SK-N-SH treated with all-trans-retinoic acid at 6 μM for 48 hours (cell line): Measurements from ENCODE around the gene MACROD1.

Experiments used
- ATAC-seq: fragments of 200-7000 bp; cut with Tn5 transposase; 3 replicates; pipeline ENCODE4 v1.9.1; 2020; ENCODE audit warnings: mild to moderate bottlenecking, moderate library complexity
- ARNTL ChIP-seq: fragments of 450-650 bp; formaldehyde crosslinking; IDR thresholded peaks from 2 replicates; pipeline ENCODE4 v1.5.0; 2020; ENCODE audit warnings: low read depth, mild to moderate bottlenecking, moderate library complexity, borderline replicate concordance
- BACH2 ChIP-seq: fragments of 250-450 bp; sonication (Bioruptor Pico); IDR thresholded peaks from 2 replicates; pipeline ENCODE4 v1.9.0; 2021; ENCODE audit warnings: mild to moderate bottlenecking, borderline replicate concordance
- CSDC2 ChIP-seq: fragments of 250-450 bp; sonication (Bioruptor Pico); IDR thresholded peaks from 2 replicates; pipeline ENCODE4 v1.5.0; 2020; ENCODE audit warnings: mild to moderate bottlenecking, moderate library complexity
- ESRRG ChIP-seq: fragments of 250-450 bp; sonication (Bioruptor Pico); IDR thresholded peaks from 2 replicates; pipeline ENCODE4 v1.6.1; 2021; ENCODE audit warnings: mild to moderate bottlenecking
- GLIS3 ChIP-seq: fragments of 250-450 bp; sonication (Bioruptor Pico); IDR thresholded peaks from 2 replicates; pipeline ENCODE4 v1.5.0; 2020; ENCODE audit warnings: mild to moderate bottlenecking, moderate library complexity
- OSR1 ChIP-seq: fragments of 250-450 bp; sonication (Bioruptor Pico); IDR thresholded peaks from 2 replicates; pipeline ENCODE4 v1.8.0; 2022; ENCODE audit warnings: moderate library complexity, mild to moderate bottlenecking, inconsistent platforms
- RARB ChIP-seq: fragments of 250-450 bp; sonication (Bioruptor Pico); IDR thresholded peaks from 2 replicates; pipeline ENCODE4 v1.8.0; 2021; ENCODE audit warnings: mild to moderate bottlenecking, moderate library complexity
- SNAI2 ChIP-seq: fragments of 250-450 bp; sonication (Bioruptor Pico); IDR thresholded peaks from 2 replicates; pipeline ENCODE4 v1.5.0; 2020; ENCODE audit warnings: mild to moderate bottlenecking, moderate library complexity
- TOX ChIP-seq: fragments of 250-450 bp; sonication (Bioruptor Pico); IDR thresholded peaks from 2 replicates; pipeline ENCODE4 v1.8.0; 2021; ENCODE audit warnings: mild to moderate bottlenecking, moderate library complexity, borderline replicate concordance
- ZC3H10 ChIP-seq: fragments of 250-450 bp; sonication (Bioruptor Pico); IDR thresholded peaks from 2 replicates; pipeline ENCODE4 v1.5.1; 2021; ENCODE audit warnings: mild to moderate bottlenecking, moderate library complexity
- ZFP3 ChIP-seq: fragments of 250-450 bp; sonication (Bioruptor Pico); IDR thresholded peaks from 2 replicates; pipeline ENCODE4 v1.5.0; 2020; ENCODE audit warnings: mild to moderate bottlenecking, moderate library complexity
- ZFP30 ChIP-seq: fragments of 450-650 bp; formaldehyde crosslinking; IDR thresholded peaks from 2 replicates; pipeline ENCODE4 v1.5.0; 2022; ENCODE audit warnings: mild to moderate bottlenecking, moderate library complexity
- ZNF565 ChIP-seq: fragments of 450-650 bp; formaldehyde crosslinking; conservative IDR thresholded peaks from 2 replicates; pipeline ENCODE4 v1.5.0; 2020; ENCODE audit warnings: low read depth, mild to moderate bottlenecking, moderate library complexity
- ZNF70 ChIP-seq: fragments of 450-650 bp; formaldehyde crosslinking; IDR thresholded peaks from 2 replicates; pipeline ENCODE4 v1.5.0; 2020; ENCODE audit warnings: mild to moderate bottlenecking, moderate library complexity
- ZNF8 ChIP-seq: fragments of 450-650 bp; formaldehyde crosslinking; IDR thresholded peaks from 2 replicates; pipeline ENCODE4 v1.5.0; 2020; ENCODE audit warnings: mild to moderate bottlenecking, moderate library complexity
- TF ChIP-seq, protein P1 (sequence below): fragments of 250-450 bp; sonication (Bioruptor Pico); IDR thresholded peaks from 2 replicates; pipeline ENCODE4 v1.8.0; 2021; ENCODE audit warnings: low read depth, mild to moderate bottlenecking, moderate library complexity, borderline replicate concordance
- TF ChIP-seq, protein P2 (sequence below): fragments of 250-450 bp; sonication (Bioruptor Pico); IDR thresholded peaks from 2 replicates; pipeline ENCODE4 v1.5.1; 2020; ENCODE audit warnings: low read depth, mild to moderate bottlenecking, moderate library complexity
- TF ChIP-seq, protein P3 (sequence below): fragments of 250-450 bp; sonication (Bioruptor Pico); IDR thresholded peaks from 2 replicates; pipeline ENCODE4 v1.8.0; 2020; ENCODE audit warnings: mild to moderate bottlenecking, moderate library complexity, borderline replicate concordance
- TF ChIP-seq, protein P4 (sequence below): fragments of 250-450 bp; sonication (Bioruptor Pico); IDR thresholded peaks from 2 replicates; pipeline ENCODE4 v1.5.1; 2021; ENCODE audit warnings: mild to moderate bottlenecking, moderate library complexity

MACROD1 gene

DNA sequence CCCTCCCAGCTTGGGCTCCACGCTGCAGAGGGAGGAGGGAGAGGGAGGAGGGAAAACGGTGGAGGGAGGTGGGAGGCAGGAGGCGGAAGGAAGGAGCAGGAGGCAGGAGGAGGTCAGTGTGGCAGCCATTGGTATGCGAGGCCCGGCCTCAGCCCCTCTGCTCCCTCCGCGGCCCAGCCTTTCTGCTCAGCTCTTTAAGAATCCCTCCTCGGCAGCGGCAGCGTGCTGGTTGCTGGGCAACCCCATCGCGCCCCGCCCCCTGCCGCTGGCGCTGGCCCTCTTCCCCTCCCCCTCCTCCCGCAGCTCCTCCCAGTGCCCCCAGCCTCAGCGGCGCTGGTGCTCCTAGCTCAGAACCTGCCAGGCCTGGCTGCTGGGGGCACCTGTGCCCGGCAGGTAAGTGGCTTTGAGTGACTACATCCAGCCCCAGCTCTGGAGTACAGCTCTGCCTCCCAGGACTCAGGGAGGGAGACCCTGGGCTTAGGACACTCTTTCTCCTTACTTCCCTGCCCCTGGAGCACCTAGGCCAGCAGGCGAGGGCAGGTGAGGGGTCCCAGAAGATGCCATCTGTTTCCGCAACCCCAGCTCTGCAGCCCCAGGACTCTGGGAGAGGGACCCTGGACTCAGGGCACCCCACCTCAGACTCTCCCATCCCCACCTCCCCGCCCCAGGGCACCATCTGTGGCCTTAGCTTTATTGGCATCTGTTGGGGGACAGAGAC is 137.4 kb downstream of the MACROD1 start (continued):
- TF ChIP-seq TOX (CRISPR knock-in tag), result no peak
- TF ChIP-seq, protein P1, sequence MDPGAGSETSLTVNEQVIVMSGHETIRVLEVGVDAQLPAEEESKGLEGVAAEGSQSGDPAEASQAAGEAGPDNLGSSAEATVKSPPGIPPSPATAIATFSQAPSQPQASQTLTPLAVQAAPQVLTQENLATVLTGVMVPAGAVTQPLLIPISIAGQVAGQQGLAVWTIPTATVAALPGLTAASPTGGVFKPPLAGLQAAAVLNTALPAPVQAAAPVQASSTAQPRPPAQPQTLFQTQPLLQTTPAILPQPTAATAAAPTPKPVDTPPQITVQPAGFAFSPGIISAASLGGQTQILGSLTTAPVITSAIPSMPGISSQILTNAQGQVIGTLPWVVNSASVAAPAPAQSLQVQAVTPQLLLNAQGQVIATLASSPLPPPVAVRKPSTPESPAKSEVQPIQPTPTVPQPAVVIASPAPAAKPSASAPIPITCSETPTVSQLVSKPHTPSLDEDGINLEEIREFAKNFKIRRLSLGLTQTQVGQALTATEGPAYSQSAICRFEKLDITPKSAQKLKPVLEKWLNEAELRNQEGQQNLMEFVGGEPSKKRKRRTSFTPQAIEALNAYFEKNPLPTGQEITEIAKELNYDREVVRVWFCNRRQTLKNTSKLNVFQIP (CRISPR knock-in tag), result no peak
- TF ChIP-seq ZNF565, result no peak
- TF ChIP-seq OSR1 (CRISPR knock-in tag), result no peak
- TF ChIP-seq, protein P2, sequence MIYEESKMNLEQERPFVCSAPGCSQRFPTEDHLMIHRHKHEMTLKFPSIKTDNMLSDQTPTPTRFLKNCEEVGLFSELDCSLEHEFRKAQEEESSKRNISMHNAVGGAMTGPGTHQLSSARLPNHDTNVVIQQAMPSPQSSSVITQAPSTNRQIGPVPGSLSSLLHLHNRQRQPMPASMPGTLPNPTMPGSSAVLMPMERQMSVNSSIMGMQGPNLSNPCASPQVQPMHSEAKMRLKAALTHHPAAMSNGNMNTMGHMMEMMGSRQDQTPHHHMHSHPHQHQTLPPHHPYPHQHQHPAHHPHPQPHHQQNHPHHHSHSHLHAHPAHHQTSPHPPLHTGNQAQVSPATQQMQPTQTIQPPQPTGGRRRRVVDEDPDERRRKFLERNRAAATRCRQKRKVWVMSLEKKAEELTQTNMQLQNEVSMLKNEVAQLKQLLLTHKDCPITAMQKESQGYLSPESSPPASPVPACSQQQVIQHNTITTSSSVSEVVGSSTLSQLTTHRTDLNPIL (CRISPR knock-in tag), result no peak
- no peak for TF ChIP-seq ZC3H10 (CRISPR knock-in tag)
- TF ChIP-seq ZFP3 (CRISPR knock-in tag), result no peak
- TF ChIP-seq, all 23 proteins: peak for 0

DNA sequence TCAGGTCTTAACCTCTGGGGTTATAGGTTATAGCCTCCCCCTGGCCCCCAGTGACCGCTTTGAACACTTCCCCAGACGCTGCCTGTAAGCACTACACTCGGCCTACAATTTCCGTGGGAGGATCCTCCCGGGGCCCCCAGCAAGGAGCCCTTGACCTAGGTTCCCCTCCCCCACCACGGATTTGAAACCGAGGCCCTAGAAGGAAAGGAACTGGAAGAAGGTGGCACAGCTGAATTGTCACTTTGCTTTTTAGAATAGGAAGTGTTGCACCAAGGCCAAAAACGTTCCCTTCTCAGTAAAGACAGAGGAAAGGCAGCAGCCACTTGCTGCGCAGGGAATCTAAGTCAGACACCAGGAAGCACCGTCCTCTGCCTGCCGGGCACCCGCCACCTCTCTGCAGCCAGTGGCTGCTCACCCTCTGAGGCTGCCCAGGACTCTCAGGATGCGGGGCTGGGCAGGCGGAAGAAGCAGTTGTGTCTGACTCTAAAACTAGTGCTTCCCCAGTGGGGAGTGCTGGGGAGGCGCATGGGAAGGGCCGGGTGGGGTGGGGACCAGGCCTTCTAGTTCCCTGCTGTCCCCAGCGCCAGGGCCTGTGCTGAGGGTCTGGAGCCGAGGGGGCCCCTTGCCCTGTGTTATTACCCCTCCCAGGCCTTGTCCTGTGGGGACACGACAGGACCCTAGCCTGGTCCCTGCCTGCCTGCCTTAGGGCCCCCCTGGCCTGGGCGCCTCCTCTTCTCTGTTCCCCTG is 138.1 kb downstream of the MACROD1 start:
- TF ChIP-seq, protein P3, sequence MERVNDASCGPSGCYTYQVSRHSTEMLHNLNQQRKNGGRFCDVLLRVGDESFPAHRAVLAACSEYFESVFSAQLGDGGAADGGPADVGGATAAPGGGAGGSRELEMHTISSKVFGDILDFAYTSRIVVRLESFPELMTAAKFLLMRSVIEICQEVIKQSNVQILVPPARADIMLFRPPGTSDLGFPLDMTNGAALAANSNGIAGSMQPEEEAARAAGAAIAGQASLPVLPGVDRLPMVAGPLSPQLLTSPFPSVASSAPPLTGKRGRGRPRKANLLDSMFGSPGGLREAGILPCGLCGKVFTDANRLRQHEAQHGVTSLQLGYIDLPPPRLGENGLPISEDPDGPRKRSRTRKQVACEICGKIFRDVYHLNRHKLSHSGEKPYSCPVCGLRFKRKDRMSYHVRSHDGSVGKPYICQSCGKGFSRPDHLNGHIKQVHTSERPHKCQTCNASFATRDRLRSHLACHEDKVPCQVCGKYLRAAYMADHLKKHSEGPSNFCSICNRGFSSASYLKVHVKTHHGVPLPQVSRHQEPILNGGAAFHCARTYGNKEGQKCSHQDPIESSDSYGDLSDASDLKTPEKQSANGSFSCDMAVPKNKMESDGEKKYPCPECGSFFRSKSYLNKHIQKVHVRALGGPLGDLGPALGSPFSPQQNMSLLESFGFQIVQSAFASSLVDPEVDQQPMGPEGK (CRISPR knock-in tag), result no peak
- TF ChIP-seq, protein P4, sequence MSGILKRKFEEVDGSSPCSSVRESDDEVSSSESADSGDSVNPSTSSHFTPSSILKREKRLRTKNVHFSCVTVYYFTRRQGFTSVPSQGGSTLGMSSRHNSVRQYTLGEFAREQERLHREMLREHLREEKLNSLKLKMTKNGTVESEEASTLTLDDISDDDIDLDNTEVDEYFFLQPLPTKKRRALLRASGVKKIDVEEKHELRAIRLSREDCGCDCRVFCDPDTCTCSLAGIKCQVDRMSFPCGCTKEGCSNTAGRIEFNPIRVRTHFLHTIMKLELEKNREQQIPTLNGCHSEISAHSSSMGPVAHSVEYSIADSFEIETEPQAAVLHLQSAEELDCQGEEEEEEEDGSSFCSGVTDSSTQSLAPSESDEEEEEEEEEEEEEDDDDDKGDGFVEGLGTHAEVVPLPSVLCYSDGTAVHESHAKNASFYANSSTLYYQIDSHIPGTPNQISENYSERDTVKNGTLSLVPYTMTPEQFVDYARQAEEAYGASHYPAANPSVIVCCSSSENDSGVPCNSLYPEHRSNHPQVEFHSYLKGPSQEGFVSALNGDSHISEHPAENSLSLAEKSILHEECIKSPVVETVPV (CRISPR knock-in tag), result no peak
- TF ChIP-seq, protein P2 (CRISPR knock-in tag), result no peak
- TF ChIP-seq SNAI2 (CRISPR knock-in tag) (no peak), ESRRG (no peak), GLIS3 (CRISPR knock-in tag) (no peak), TOX (CRISPR knock-in tag) (no peak), RARB (CRISPR knock-in tag) (no peak), ZNF8 (CRISPR knock-in tag) (no peak), OSR1 (CRISPR knock-in tag) (no peak), BACH2 (CRISPR knock-in tag) (no peak)
- TF ChIP-seq, all 23 proteins: peak for 0
- ATAC-seq, result no peak

DNA sequence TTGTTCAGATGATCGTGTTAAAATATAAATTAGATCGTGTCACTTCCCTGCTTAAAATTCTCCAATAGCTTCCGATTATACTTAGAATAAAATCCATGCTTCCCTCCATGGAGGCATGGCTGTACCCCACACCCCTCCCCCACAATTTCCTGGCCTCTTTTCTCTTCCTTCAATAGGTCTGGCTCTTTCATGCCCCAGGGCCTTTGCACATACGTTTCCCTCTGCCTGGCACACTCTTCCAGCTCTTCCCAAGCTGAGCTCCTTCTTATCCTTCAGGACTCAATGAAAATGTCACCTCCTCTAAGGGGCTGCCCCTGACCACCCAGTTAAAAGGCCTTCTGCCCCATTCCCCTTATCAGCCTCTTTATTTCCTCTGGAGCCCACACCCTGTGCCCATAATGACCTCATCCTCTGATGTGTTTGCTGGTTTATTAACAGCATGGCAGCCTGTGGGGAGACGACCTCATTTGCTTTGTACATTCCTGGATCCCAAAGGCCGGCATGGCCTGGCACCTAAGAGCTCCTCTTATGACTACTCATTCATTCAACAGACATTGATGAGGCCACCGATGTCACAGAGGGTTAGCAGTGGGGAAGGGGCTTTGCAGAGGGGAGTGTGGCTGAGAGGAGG is 139.2 kb downstream of the MACROD1 start:
- no peak for TF ChIP-seq ZNF8 (CRISPR knock-in tag)
- ATAC-seq, result no peak

DNA sequence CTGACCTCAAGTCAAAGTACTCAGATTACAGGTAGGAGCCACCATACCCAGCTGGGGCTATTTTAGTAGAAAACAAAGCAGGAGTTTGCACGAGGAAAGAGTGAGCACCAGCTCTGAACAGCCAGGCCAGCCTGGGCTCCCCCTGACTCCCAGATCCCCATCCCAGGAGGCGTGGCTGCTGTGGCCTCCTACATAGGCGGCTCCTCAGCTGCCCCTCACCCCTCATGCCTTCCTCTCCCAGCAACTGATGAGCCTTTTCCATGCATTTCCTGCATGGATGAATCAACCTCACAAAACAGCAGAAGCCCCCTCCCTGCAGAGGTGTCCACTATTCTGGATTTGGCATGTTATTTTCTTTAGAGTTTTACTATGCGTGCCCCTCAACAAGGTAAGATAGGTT is 140.7 kb downstream of the MACROD1 start:
- ATAC-seq, result no peak
- TF ChIP-seq BACH2 (CRISPR knock-in tag), result no peak
- TF ChIP-seq ARNTL (CRISPR knock-in tag), result no peak
- TF ChIP-seq, protein P3 (CRISPR knock-in tag), result no peak
- no peak for TF ChIP-seq ZNF70 (CRISPR knock-in tag)
- TF ChIP-seq RARB (CRISPR knock-in tag), result no peak
- no peak for TF ChIP-seq ESRRG
- TF ChIP-seq ZFP3 (CRISPR knock-in tag), result no peak
- TF ChIP-seq OSR1 (CRISPR knock-in tag), result no peak
- TF ChIP-seq TOX (CRISPR knock-in tag), result no peak
- no peak for TF ChIP-seq GLIS3 (CRISPR knock-in tag)
- TF ChIP-seq ZFP30 (CRISPR knock-in tag), result no peak
- no peak for TF ChIP-seq ZNF565
- TF ChIP-seq, protein P2 (CRISPR knock-in tag), result no peak
- TF ChIP-seq, protein P1 (CRISPR knock-in tag), result no peak
- no peak for TF ChIP-seq CSDC2 (CRISPR knock-in tag)
